Right renal cortex interstitium (tissue), 3 donors: ENCODE results near the gene NPC1. TPM values are rescaled to one million over a fixed set of nuclear protein-coding genes. Genes with fewer than 3 reads are reported as not detected.

ENCODE experiments used
- DNase-seq, 3 donors: peaks; one replicate each; pipeline ENCODE4 v3.0.0-alpha.2; 2013; ENCODE audit warnings: low read depth in 3 of 3, low spot score in 2 of 3
- polyA plus RNA-seq, 3 donors: library from polyadenylated mRNA; unstranded; fragments of 120-200 nt; gene quantifications; one replicate each; pipeline ENCODE4 v1.2.1, GENCODE V29; 2013; ENCODE audit not compliant: insufficient read length in 3 of 3

The NPC1 gene
- polyA plus RNA-seq, 3 donors, result 18.5 to 21.3 (median 20.0) TPM

DNA sequence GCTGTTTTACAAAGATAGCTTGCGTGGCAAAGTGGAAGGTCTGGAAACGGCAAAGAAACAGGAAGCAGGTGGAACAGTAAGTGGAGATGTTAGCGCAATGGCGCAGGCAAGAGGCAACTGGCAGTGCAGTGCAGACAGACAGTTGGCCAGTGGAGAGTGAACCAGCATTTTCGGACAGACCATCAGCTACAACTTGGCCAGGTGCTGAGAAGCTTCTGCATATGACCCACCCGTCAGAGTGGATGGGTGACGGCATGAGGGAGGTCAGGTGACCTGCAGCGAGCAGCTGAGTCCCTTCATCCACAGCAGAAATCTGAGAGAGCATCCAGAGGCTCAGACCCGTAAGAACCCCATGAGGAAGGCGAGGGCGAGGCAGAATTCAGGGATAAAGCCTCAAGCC is 33.8 kb downstream of the NPC1 start:
- no peak for DNase-seq

GRCh38 chr18:23551978-23552377 is 34.3 kb downstream of the NPC1 start:
- no peak for DNase-seq

GRCh38 chr18:23550898-23551297 is 35.4 kb downstream of the NPC1 start:
- DNase-seq, result no peak

DNA sequence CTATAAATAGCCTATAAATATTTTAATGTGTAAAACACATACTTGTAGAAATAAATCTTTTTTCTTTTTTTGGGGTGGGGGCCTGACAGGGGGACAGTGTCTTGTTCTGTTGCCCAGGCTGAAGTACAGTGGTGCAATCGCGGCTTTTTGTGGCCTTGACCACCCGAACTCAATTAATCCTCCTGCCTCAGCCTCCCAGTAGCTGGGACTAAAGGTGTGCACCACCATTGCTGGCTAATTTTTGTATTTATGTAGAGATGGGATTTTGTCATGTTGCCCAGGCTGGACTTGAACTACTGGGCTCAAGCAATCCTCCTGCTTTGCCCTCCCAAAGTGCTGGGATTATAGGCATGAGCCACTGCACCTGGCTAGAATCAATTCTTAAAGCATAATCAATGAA is 37.6 kb downstream of the NPC1 start:
- no peak for DNase-seq

GRCh38 chr18:23548275-23548674 is 38.0 kb downstream of the NPC1 start:
- DNase-seq, result no peak

- no peak for DNase-seq
Measured at GRCh38 chr18:23547846-23548245, 38.5 kb downstream of the NPC1 start.

DNA sequence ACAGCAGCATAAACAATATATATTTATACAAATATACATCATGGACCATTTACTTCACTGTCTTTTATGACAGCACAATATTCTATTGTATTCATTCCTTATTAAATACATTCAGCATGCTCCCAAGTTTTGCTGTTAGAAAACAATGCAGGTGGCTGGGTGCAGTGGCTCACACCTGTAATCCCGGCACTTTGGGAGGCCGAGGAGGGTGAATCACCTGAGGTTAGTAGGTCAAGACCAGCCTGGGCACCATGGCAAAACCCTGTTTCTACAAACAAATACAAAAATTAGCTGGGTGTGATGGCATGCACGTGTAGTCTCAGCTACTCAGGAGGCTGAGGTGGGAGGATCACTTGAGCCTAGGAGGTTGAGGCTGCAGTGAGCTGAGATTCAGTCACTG is 39.0 kb downstream of the NPC1 start:
- DNase-seq, result no peak

DNA sequence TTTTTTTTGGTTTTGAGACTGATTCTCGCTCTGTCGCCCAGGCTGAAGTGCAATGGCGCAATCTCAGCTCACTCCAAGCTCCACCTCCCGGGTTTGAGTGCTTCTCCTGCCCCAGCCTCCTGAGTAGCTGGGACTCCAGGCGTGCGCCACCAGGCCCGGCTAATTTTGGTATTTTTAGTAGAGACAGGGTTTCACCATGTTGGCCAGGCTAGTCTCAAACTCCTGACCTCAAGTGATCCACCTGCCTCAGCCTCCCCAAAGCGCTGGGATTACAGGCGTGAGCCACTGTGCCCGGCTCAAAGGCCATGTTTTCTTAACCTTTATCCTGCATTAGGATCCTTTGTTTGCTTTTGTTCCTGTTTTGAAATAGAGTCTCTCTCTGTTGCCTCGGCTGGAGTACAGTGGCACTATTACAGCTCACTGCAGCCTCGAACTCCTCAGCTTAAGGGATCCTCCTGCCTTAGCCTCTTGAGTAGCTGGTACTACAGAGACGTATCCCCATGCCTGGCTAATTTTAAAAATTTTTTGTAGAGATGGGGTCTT is 41.0 kb downstream of the NPC1 start:
- no peak for DNase-seq

DNA sequence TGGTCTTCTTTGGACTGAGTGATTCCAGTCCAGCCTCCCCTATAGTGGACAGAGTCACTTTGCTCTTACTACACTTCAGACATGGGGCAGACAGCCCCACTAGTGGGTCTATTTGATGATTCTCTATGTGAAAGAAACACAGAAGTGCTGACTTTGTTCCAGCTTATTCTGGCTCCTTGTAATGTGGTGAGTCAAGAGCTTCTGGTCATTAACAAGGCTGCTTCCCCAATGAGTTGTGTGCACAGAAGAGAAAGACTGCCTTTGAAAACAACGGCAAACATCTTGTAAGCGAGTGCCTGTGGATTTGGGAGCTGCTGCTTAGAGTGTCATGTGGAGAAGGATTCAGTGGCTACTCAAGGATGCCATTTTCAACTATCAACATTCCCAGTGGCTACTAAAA is 43.8 kb downstream of the NPC1 start:
- DNase-seq, result no peak

DNA sequence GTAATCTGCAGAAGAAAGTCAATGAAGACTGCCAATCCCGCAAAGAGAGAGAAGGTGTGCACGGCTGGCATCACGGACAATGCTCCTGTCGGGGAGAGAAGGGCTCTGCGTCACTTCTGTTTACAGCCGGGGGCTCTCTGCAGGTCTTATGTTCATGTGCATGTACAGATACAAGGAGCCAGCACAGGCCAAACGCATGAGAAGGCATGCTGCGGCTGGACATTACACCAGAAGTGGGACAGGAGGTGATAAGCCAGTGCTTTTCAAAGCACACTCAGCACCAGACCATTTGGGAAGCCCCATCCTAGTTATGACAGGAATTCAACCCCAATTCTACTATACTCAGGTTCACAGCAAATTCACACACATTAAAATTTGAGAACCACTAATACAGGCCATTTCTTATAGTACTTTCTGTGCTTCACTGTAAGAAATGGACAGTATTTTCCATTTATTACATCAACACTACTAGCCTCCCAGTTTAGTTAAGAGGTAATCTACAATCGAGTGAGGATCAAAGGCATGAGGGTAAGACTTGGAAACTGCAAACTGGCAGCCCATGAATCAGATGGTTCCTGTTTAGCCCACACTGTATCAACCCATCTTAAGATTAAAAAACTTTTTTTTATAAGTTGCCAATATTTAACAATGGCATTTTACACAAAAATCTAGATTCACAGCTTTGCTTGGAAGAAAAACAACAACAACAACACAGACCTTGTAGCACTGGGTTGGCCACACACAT is 44.8 kb downstream of the NPC1 start:
- no peak for DNase-seq

GRCh38 chr18:23540867-23541266 is 45.4 kb downstream of the NPC1 start:
- DNase-seq, result no peak

DNA sequence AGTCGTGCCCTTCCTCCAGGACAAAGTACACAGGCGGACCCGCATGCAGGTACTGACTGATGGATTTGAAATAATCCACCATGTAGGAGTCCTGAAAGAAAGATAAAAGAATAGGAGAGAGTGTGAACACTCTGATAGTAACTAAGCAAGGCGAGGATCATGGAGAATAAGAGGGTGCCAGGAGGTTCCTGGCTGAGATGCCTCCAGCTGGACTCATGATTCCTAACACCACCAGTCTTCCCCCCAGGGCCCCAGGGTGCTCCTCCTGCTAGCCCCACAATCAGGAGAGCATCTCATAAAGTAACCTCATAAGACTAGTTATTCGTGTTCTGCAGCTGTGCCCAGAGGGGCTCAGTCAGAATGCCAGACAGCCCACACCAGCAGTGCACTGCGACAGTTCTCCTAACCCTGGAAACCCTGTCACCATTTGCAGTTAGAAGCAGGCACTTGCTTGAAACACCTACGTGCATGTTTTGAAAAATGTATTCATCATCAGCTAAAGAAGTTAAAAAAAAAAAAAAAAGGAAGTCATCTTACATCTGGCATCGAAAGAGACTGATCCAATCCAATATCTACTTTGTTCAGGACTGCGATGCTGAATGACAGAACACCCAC is 46.3 kb downstream of the NPC1 start:
- DNase-seq, result no peak

DNA sequence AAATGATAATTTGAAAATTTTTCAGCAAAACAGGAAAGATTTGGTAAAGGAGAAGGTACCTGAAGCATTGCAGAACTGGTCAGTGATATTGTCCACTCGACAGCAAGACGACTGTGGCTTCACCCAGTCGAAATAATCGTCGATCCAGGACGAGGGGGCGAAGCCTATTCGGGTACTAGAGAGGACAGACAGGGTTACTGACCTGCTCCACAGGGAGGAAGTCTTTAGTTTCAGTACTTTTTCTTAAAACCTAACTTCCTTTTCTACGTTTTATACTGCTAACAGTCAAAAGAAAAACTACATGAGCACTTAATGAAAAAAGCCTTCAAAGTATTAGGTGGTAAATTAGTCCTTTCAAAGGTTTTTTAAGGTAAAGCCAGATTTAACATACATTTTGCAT is 47.0 kb downstream of the NPC1 start:
- DNase-seq, result no peak

- DNase-seq, result no peak
Measured at GRCh38 chr18:23538870-23539269, 47.4 kb downstream of the NPC1 start.

DNA sequence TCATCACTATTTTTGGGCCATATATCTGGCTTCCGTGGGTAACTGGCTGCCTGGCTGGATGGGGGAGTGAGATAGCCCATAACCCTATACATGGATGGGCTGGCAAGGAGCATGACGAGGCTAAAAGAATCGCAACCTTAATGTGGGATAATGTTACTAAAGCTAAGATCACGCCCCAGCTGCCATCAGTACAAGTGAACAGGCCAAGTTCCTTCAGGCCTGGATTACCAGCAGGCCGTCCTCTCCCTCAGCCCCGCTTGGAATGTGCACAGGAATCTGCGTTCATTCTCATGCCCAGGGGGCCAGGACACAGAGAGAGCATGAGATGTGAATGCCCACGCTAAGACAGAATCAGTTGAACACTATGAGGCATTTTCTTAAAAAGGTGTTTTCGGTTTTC is 48.3 kb downstream of the NPC1 start:
- DNase-seq, result no peak

DNA sequence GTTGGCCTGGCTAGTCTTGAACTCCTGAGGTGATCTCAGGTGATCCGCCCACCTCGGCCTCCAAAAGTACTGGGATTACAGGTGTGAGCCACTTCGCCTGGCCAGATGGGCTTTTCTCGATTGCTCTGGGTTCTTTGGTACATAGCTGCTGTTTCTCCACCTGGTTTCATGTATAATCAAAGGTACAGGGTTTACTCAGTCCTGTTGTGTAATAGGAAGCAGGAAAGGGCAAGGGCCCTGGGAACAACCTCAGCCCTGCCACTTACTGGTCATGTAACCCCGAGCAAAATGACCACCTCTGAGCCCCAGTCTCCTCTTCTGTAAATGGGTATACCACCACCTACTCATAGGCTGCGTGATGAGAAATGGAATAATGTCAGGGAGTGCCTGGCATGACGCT is 49.0 kb downstream of the NPC1 start:
- DNase-seq, result no peak

DNA sequence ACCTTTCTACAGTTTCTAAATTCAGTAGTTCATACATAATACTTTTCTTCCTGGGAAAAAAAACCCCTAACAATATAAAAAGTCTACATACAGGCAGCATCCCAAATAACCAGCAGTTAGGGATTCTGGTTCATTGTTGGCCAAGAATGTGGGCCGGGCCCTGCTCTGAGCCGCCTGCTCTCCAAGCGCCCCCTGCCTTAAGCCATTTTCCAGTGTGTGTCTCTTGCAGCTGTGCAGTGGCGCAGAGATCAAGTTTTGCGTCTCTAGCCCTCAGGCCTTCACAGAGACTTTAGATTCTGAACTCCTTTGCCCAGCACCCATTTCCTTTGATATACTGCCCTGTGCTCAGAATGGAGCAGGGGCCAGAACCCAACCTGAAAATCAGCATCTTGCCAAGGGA is 50.1 kb downstream of the NPC1 start:
- DNase-seq, result no peak

DNA sequence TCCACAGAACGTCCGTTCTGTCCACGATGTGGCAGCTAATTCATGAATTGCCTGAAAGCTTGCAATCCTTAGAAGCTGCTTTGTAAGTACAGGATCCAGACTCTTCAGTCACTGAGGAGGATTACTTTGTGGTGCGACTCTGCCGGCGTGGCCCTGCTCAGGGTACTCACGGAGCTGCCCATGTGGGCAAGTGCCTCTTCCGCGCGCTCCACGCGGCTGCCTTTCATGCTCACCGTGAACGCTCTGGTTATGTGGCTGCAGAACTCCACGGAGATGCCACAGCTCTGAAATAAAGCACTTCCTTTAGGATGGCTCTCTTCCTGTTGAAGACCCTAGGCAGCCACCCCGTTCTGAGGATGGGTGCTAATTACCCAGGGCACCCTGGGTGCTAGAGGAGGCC is 52.0 kb downstream of the NPC1 start:
- no peak for DNase-seq

DNA sequence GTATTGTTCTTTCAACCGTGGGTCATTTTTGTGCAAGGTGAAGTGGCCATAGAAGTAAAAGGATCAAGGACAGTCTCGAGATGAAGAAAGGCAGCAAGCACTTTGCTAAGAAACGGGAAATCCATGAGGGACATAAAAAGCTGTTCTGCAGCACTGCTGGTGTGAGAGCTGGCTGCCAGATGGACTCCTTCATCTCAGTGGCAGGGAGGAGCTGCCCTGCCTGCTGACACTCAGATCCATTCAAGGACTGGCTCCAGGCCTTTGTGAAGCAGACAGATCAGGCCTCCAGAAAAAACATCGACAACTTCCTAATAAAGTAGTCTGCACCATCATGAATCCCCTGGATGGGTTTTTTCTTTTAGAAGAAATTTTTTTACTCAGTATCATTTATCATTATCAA is 53.5 kb downstream of the NPC1 start:
- no peak for DNase-seq

- no peak for DNase-seq
Measured at GRCh38 chr18:23531912-23532311, 54.4 kb downstream of the NPC1 start.

GRCh38 chr18:23530195-23530594 is 56.1 kb downstream of the NPC1 start:
- DNase-seq, result no peak

DNA sequence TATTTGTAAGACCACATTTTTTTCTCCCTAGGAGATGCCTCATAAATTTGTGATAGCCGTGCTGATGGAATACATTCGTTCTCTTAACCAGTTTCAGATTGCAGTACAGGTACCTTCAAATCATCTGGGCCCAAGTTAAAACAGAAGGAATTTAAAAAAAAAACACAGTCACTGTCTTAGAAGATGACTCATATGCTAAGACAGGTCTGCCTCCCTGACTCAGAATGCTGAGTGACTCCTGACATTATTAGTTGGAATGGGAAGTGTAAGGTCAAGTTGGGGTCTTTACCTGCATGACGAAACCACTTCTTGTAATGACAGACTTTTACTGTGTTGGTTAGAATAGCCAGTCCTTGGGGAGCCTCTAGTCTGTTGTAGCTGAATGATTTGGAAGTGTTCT is 56.7 kb downstream of the NPC1 start:
- no peak for DNase-seq
